Neural progenitor cell (in vitro differentiated cells): ENCODE measurements around the gene PBX3.

Experiments
- EZH2 ChIP-seq: fragments of 200-600 bp; sonication (generic); IDR thresholded peaks from 2 replicates; pipeline ENCODE4 v1.6.1; 2017; ENCODE audit warnings: antibody characterized with exemption, mild to moderate bottlenecking, moderate library complexity
- EZH2phosphoT487 ChIP-seq: fragments of 200-600 bp; sonication (generic); IDR thresholded peaks from 2 replicates; pipeline ENCODE4 v1.6.1; 2017; ENCODE audit warnings: antibody characterized with exemption
- TF ChIP-seq, protein P1 (sequence below): fragments of 200-600 bp; sonication (generic); IDR thresholded peaks from 2 replicates; pipeline ENCODE4 v1.5.1; 2017; ENCODE audit warnings: antibody characterized with exemption, mild to moderate bottlenecking

DNA sequence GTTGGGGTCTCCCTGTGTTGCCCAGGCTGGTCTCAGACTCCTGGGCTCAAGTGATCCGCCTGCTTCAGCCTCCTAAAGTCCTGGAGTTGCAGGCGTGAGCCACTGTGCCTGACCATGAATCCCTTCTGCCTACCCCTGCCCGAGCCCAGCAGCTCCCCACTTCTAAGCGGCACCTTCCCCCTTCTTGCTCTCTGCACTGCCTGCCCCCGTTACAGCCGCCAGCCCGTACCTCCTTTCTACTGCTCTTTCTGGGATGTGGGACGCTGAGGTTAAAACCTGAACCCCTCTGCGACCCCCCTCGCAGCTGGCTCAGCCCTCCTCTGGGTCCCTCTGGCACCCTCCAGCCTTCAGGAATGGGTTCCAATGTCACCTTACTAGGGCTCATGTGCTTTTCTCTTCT lies 249.6 kb downstream of the PBX3 start:
- TF ChIP-seq, protein P1, sequence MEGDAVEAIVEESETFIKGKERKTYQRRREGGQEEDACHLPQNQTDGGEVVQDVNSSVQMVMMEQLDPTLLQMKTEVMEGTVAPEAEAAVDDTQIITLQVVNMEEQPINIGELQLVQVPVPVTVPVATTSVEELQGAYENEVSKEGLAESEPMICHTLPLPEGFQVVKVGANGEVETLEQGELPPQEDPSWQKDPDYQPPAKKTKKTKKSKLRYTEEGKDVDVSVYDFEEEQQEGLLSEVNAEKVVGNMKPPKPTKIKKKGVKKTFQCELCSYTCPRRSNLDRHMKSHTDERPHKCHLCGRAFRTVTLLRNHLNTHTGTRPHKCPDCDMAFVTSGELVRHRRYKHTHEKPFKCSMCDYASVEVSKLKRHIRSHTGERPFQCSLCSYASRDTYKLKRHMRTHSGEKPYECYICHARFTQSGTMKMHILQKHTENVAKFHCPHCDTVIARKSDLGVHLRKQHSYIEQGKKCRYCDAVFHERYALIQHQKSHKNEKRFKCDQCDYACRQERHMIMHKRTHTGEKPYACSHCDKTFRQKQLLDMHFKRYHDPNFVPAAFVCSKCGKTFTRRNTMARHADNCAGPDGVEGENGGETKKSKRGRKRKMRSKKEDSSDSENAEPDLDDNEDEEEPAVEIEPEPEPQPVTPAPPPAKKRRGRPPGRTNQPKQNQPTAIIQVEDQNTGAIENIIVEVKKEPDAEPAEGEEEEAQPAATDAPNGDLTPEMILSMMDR, result no peak
- no peak for TF ChIP-seq EZH2
- no peak for TF ChIP-seq EZH2phosphoT487
